ENCODE measurements around the gene SLC35A3.
"Not testable (repeated sequence)": the region's sequence is repeated elsewhere in the genome, so short reads cannot be mapped to it uniquely, and the experiment has no call there.

- TF ChIP-seq CTCF (conservative IDR thresholded peaks at IDR 0.05; ENCODE audit: low read depth, low read length); FOS (IDR thresholded peaks at IDR 0.05; ENCODE audit: low read depth, low read length); POLR2A (IDR thresholded peaks at IDR 0.05; ENCODE audit: low read depth, low read length); MXI1 (IDR thresholded peaks at IDR 0.05; ENCODE audit: borderline replicate concordance, low read depth, low read length); CHD1 (IDR thresholded peaks at IDR 0.05; ENCODE audit: low read depth, low read length); MAFK (IDR thresholded peaks at IDR 0.05; ENCODE audit: low read depth, low read length); RAD21 (IDR thresholded peaks at IDR 0.05; ENCODE audit: low read length); ELK1 (IDR thresholded peaks at IDR 0.05; ENCODE audit: borderline replicate concordance, low read depth, low read length); USF2 (IDR thresholded peaks at IDR 0.05; ENCODE audit: low read depth, low read length); RCOR1 (IDR thresholded peaks at IDR 0.05; ENCODE audit: insufficient replicate concordance, low read length); SMC3 (IDR thresholded peaks at IDR 0.05; ENCODE audit: low read depth, low read length): not testable (repeated sequence)
Measured at GRCh38 chr1:99972066-99972465, 2.3 kb downstream of the SLC35A3 start.
